SK-N-SH treated with all-trans-retinoic acid at 6 μM for 48 hours (cell line): ENCODE data around the gene GRIK3.

ENCODE experiments used
- ATAC-seq: fragments of 200-7000 bp; cut with Tn5 transposase; 3 replicates; pipeline ENCODE4 v1.9.1; 2020; ENCODE audit warnings: mild to moderate bottlenecking, moderate library complexity
- ARNTL ChIP-seq: fragments of 450-650 bp; formaldehyde crosslinking; IDR thresholded peaks from 2 replicates; pipeline ENCODE4 v1.5.0; 2020; ENCODE audit warnings: low read depth, mild to moderate bottlenecking, moderate library complexity, borderline replicate concordance
- BACH2 ChIP-seq: fragments of 250-450 bp; sonication (Bioruptor Pico); IDR thresholded peaks from 2 replicates; pipeline ENCODE4 v1.9.0; 2021; ENCODE audit warnings: mild to moderate bottlenecking, borderline replicate concordance
- CREB5 ChIP-seq: fragments of 250-450 bp; sonication (Bioruptor Pico); IDR thresholded peaks from 2 replicates; pipeline ENCODE4 v1.5.1; 2020; ENCODE audit warnings: low read depth, mild to moderate bottlenecking, moderate library complexity
- CSDC2 ChIP-seq: fragments of 250-450 bp; sonication (Bioruptor Pico); IDR thresholded peaks from 2 replicates; pipeline ENCODE4 v1.5.0; 2020; ENCODE audit warnings: mild to moderate bottlenecking, moderate library complexity
- CSRNP3 ChIP-seq: fragments of 250-450 bp; sonication (Bioruptor Pico); IDR thresholded peaks from 2 replicates; pipeline ENCODE4 v1.5.1; 2021; ENCODE audit warnings: mild to moderate bottlenecking, moderate library complexity
- ESRRG ChIP-seq: fragments of 250-450 bp; sonication (Bioruptor Pico); IDR thresholded peaks from 2 replicates; pipeline ENCODE4 v1.6.1; 2021; ENCODE audit warnings: mild to moderate bottlenecking
- GLIS3 ChIP-seq: fragments of 250-450 bp; sonication (Bioruptor Pico); IDR thresholded peaks from 2 replicates; pipeline ENCODE4 v1.5.0; 2020; ENCODE audit warnings: mild to moderate bottlenecking, moderate library complexity
- ISL1 ChIP-seq: fragments of 250-450 bp; sonication (Bioruptor Pico); IDR thresholded peaks from 2 replicates; pipeline ENCODE4 v2.1.2; 2022; ENCODE audit warnings: mild to moderate bottlenecking, moderate library complexity
- OSR1 ChIP-seq: fragments of 250-450 bp; sonication (Bioruptor Pico); IDR thresholded peaks from 2 replicates; pipeline ENCODE4 v1.8.0; 2022; ENCODE audit warnings: moderate library complexity, mild to moderate bottlenecking, inconsistent platforms
- PPARA ChIP-seq: fragments of 250-450 bp; sonication (Bioruptor Pico); IDR thresholded peaks from 2 replicates; pipeline ENCODE4 v1.5.0; 2020; ENCODE audit warnings: mild to moderate bottlenecking, borderline replicate concordance
- RARB ChIP-seq: fragments of 250-450 bp; sonication (Bioruptor Pico); IDR thresholded peaks from 2 replicates; pipeline ENCODE4 v1.8.0; 2021; ENCODE audit warnings: mild to moderate bottlenecking, moderate library complexity
- SNAI2 ChIP-seq: fragments of 250-450 bp; sonication (Bioruptor Pico); IDR thresholded peaks from 2 replicates; pipeline ENCODE4 v1.5.0; 2020; ENCODE audit warnings: mild to moderate bottlenecking, moderate library complexity
- TCF4 ChIP-seq: fragments of 250-450 bp; sonication (Bioruptor Pico); IDR thresholded peaks from 2 replicates; pipeline ENCODE4 v1.8.0; 2021; ENCODE audit warnings: mild to moderate bottlenecking, moderate library complexity, borderline replicate concordance
- TOX ChIP-seq: fragments of 250-450 bp; sonication (Bioruptor Pico); IDR thresholded peaks from 2 replicates; pipeline ENCODE4 v1.8.0; 2021; ENCODE audit warnings: mild to moderate bottlenecking, moderate library complexity, borderline replicate concordance
- ZC3H10 ChIP-seq: fragments of 250-450 bp; sonication (Bioruptor Pico); IDR thresholded peaks from 2 replicates; pipeline ENCODE4 v1.5.1; 2021; ENCODE audit warnings: mild to moderate bottlenecking, moderate library complexity
- ZFP3 ChIP-seq: fragments of 250-450 bp; sonication (Bioruptor Pico); IDR thresholded peaks from 2 replicates; pipeline ENCODE4 v1.5.0; 2020; ENCODE audit warnings: mild to moderate bottlenecking, moderate library complexity
- ZFP30 ChIP-seq: fragments of 450-650 bp; formaldehyde crosslinking; IDR thresholded peaks from 2 replicates; pipeline ENCODE4 v1.5.0; 2022; ENCODE audit warnings: mild to moderate bottlenecking, moderate library complexity
- ZNF565 ChIP-seq: fragments of 450-650 bp; formaldehyde crosslinking; conservative IDR thresholded peaks from 2 replicates; pipeline ENCODE4 v1.5.0; 2020; ENCODE audit warnings: low read depth, mild to moderate bottlenecking, moderate library complexity
- ZNF70 ChIP-seq: fragments of 450-650 bp; formaldehyde crosslinking; IDR thresholded peaks from 2 replicates; pipeline ENCODE4 v1.5.0; 2020; ENCODE audit warnings: mild to moderate bottlenecking, moderate library complexity
- ZNF8 ChIP-seq: fragments of 450-650 bp; formaldehyde crosslinking; IDR thresholded peaks from 2 replicates; pipeline ENCODE4 v1.5.0; 2020; ENCODE audit warnings: mild to moderate bottlenecking, moderate library complexity
- TF ChIP-seq, protein P1 (sequence below): fragments of 250-450 bp; sonication (Bioruptor Pico); IDR thresholded peaks from 2 replicates; pipeline ENCODE4 v1.8.0; 2021; ENCODE audit warnings: low read depth, mild to moderate bottlenecking, moderate library complexity, borderline replicate concordance
- TF ChIP-seq, protein P2 (sequence below): fragments of 250-450 bp; sonication (Bioruptor Pico); IDR thresholded peaks from 2 replicates; pipeline ENCODE4 v1.5.0; 2020; ENCODE audit warnings: mild to moderate bottlenecking, moderate library complexity
- TF ChIP-seq, protein P3 (sequence below): fragments of 250-450 bp; sonication (Bioruptor Pico); IDR thresholded peaks from 2 replicates; pipeline ENCODE4 v1.8.0; 2020; ENCODE audit warnings: mild to moderate bottlenecking, moderate library complexity, borderline replicate concordance

GRIK3 gene

DNA sequence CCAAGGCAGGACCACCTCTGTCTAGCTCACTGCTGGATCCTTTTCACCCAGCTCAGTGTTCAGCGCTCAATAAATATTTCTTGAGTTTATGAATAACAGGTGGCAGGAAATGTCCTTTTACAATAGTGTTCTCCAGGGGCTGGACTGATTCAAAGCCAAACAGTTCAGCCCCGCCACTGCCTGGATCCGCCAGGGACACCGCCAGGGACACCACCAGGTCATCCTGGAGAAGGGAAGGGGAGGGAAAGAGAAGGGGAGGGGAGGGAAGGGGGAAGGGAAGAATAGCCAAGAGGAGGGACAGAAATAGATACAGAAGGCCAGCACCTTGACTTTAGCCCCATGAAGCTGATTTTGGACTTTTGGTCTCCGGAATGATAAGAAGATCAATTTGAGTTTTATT is 255.6 kb downstream of the GRIK3 start:
- no peak for ATAC-seq
- TF ChIP-seq ESRRG (no peak), RARB (no peak), TCF4 (CRISPR knock-in tag) (no peak), ZFP30 (CRISPR knock-in tag) (no peak), ISL1 (CRISPR knock-in tag) (no peak), ZNF70 (CRISPR knock-in tag) (no peak), ZNF8 (no peak), SNAI2 (no peak), ZC3H10 (CRISPR knock-in tag) (no peak), CSDC2 (CRISPR knock-in tag) (no peak)
- TF ChIP-seq, protein P1, sequence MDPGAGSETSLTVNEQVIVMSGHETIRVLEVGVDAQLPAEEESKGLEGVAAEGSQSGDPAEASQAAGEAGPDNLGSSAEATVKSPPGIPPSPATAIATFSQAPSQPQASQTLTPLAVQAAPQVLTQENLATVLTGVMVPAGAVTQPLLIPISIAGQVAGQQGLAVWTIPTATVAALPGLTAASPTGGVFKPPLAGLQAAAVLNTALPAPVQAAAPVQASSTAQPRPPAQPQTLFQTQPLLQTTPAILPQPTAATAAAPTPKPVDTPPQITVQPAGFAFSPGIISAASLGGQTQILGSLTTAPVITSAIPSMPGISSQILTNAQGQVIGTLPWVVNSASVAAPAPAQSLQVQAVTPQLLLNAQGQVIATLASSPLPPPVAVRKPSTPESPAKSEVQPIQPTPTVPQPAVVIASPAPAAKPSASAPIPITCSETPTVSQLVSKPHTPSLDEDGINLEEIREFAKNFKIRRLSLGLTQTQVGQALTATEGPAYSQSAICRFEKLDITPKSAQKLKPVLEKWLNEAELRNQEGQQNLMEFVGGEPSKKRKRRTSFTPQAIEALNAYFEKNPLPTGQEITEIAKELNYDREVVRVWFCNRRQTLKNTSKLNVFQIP (CRISPR knock-in tag) = no peak
- TF ChIP-seq, protein P2, sequence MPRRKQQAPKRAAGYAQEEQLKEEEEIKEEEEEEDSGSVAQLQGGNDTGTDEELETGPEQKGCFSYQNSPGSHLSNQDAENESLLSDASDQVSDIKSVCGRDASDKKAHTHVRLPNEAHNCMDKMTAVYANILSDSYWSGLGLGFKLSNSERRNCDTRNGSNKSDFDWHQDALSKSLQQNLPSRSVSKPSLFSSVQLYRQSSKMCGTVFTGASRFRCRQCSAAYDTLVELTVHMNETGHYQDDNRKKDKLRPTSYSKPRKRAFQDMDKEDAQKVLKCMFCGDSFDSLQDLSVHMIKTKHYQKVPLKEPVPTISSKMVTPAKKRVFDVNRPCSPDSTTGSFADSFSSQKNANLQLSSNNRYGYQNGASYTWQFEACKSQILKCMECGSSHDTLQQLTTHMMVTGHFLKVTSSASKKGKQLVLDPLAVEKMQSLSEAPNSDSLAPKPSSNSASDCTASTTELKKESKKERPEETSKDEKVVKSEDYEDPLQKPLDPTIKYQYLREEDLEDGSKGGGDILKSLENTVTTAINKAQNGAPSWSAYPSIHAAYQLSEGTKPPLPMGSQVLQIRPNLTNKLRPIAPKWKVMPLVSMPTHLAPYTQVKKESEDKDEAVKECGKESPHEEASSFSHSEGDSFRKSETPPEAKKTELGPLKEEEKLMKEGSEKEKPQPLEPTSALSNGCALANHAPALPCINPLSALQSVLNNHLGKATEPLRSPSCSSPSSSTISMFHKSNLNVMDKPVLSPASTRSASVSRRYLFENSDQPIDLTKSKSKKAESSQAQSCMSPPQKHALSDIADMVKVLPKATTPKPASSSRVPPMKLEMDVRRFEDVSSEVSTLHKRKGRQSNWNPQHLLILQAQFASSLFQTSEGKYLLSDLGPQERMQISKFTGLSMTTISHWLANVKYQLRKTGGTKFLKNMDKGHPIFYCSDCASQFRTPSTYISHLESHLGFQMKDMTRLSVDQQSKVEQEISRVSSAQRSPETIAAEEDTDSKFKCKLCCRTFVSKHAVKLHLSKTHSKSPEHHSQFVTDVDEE = no peak
- TF ChIP-seq, protein P3, sequence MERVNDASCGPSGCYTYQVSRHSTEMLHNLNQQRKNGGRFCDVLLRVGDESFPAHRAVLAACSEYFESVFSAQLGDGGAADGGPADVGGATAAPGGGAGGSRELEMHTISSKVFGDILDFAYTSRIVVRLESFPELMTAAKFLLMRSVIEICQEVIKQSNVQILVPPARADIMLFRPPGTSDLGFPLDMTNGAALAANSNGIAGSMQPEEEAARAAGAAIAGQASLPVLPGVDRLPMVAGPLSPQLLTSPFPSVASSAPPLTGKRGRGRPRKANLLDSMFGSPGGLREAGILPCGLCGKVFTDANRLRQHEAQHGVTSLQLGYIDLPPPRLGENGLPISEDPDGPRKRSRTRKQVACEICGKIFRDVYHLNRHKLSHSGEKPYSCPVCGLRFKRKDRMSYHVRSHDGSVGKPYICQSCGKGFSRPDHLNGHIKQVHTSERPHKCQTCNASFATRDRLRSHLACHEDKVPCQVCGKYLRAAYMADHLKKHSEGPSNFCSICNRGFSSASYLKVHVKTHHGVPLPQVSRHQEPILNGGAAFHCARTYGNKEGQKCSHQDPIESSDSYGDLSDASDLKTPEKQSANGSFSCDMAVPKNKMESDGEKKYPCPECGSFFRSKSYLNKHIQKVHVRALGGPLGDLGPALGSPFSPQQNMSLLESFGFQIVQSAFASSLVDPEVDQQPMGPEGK = no peak

GRCh38 chr1:36776948-36777831 is 257.1 kb downstream of the GRIK3 start:
- TF ChIP-seq CSRNP3 (CRISPR knock-in tag) (no peak), OSR1 (CRISPR knock-in tag) (no peak), ZNF565 (CRISPR knock-in tag) (no peak), CREB5 (CRISPR knock-in tag) (no peak), ZFP30 (CRISPR knock-in tag) (no peak), TOX (CRISPR knock-in tag) (no peak), ARNTL (CRISPR knock-in tag) (no peak), RARB (no peak), CSDC2 (CRISPR knock-in tag) (no peak), ZFP3 (CRISPR knock-in tag) (no peak), BACH2 (no peak), GLIS3 (CRISPR knock-in tag) (no peak), PPARA (no peak)
- TF ChIP-seq, protein P3 = no peak
- no peak for ATAC-seq
